ENCODE data around the gene HMGCR. TPM values are rescaled to one million over a fixed set of nuclear protein-coding genes. Genes with fewer than 3 reads are reported as not detected.

HMGCR gene
- total and polyA plus RNA-seq, 5 donors, result 4.3 to 16.0 (median 10.4) TPM

- intact Hi-C loops (cut with DNase I), result loop anchor here in 1 of 4 donors (10.0 kb wide), 1 partner anchor 293 kb away; no protein-coding TSS in a partner anchor
- Histone ChIP-seq H3K4me3 (ENCODE audit: low read length) (no peak overlapping the region), H3K27me3 (ENCODE audit: control insufficient read depth, insufficient read depth) (no peaks in the 10 kb centered on the region), H3K4me1 (ENCODE audit: control insufficient read depth, insufficient read depth, low read length) (no peaks in the 10 kb centered on the region), H3K27ac (ENCODE audit: low read length) (no peak overlapping the region), H3K9me3 (ENCODE audit: control insufficient read depth, low read length) (no peaks in the 10 kb centered on the region)
- DNase-seq (no peak), ATAC-seq (no peak)
- WGBS, result 84% methylated on average over 4 of the region's 4 CpGs
These were observed 44.4 kb downstream of the HMGCR start for GRCh38 chr5:75381456-75381855.

DNA sequence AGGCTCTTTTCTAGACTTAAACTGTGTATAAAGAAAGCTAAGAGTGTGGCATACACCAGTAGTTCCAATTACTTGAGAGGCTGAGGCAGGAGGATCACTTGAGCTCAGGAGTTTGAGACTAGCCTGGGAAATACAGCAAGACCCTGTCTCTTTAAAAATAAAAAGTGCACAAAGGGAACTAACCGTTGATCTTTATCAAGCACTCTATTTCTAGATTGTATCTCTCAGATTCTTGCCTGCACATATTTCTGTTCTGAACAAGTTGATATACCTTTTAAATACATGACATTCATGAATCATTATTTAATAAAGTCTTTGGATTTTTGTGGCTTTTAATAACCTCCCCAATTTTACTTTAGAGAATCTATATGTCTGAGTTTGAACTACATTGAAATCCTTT is 47.2 kb downstream of the HMGCR start:
- WGBS, result 47% methylated on average over 1 of the region's 1 CpG
- intact Hi-C loops (cut with DNase I), result loop anchor here in 1 of 4 donors (10.0 kb wide), 1 partner anchor 291 kb away; no protein-coding TSS in a partner anchor

GRCh38 chr5:75387806-75388205 is 50.8 kb downstream of the HMGCR start:
- no peak for ATAC-seq
- intact Hi-C loops (cut with DNase I), result loop anchor here in 1 of 4 donors (10.0 kb wide), 1 partner anchor 287 kb away; no protein-coding TSS in a partner anchor
- 88% methylated on average over 6 of the region's 6 CpGs for WGBS

More for the DNA sequence above, 47.2 kb downstream of the HMGCR start:
- Histone ChIP-seq H3K27me3 (ENCODE audit: control insufficient read depth, insufficient read depth) (no peaks in the 10 kb centered on the region), H3K27ac (ENCODE audit: low read length) (no peak overlapping the region), H3K9me3 (ENCODE audit: control insufficient read depth, low read length) (no peaks in the 10 kb centered on the region), H3K4me1 (ENCODE audit: control insufficient read depth, insufficient read depth, low read length) (no peaks in the 10 kb centered on the region), H3K4me3 (ENCODE audit: low read length) (no peak overlapping the region)
- DNase-seq (no peak), ATAC-seq (no peak)

GRCh38 chr5:75389430-75389829 is 52.4 kb downstream of the HMGCR start:
- Histone ChIP-seq H3K9me3 (ENCODE audit: control insufficient read depth, low read length) (no peaks in the 10 kb centered on the region), H3K4me3 (ENCODE audit: low read length) (no peak overlapping the region), H3K27ac (ENCODE audit: low read length) (no peak overlapping the region), H3K27me3 (ENCODE audit: control insufficient read depth, insufficient read depth) (no peaks in the 10 kb centered on the region), H3K4me1 (ENCODE audit: control insufficient read depth, insufficient read depth, low read length) (no peaks in the 10 kb centered on the region)
- ATAC-seq, result no peak
- DNase-seq, result no peak
- 97% methylated on average over 2 of the region's 2 CpGs for WGBS
- intact Hi-C loops (cut with DNase I), result loop anchor here in 1 of 4 donors (10.0 kb wide), 1 partner anchor 285 kb away; no protein-coding TSS in a partner anchor

More at GRCh38 chr5:75387806-75388205, 50.8 kb downstream of the HMGCR start:
- H3K4me1 ChIP-seq (ENCODE audit: control insufficient read depth, insufficient read depth, low read length), result no peaks in the 10 kb centered on the region
- H3K27me3 ChIP-seq (ENCODE audit: control insufficient read depth, insufficient read depth), result no peaks in the 10 kb centered on the region
- no peak for DNase-seq
- no peak overlapping the region for H3K27ac ChIP-seq (ENCODE audit: low read length)
- H3K9me3 ChIP-seq (ENCODE audit: control insufficient read depth, low read length), result no peaks in the 10 kb centered on the region
- H3K4me3 ChIP-seq (ENCODE audit: low read length), result no peak overlapping the region

GRCh38 chr5:75395277-75395676 is 58.3 kb downstream of the HMGCR start:
- no peaks in the 10 kb centered on the region for H3K4me1 ChIP-seq (ENCODE audit: control insufficient read depth, insufficient read depth, low read length)
- WGBS, result 97% methylated on average over 3 of the region's 3 CpGs
- no peaks in the 10 kb centered on the region for H3K9me3 ChIP-seq (ENCODE audit: control insufficient read depth, low read length)
- ATAC-seq (no peak), DNase-seq (no peak)
- no peak overlapping the region for H3K27ac ChIP-seq (ENCODE audit: low read length)
- H3K27me3 ChIP-seq (ENCODE audit: control insufficient read depth, insufficient read depth), result no peaks in the 10 kb centered on the region
- intact Hi-C loops (cut with DNase I), result no loop called here
- H3K4me3 ChIP-seq (ENCODE audit: low read length), result no peak overlapping the region

GRCh38 chr5:75405296-75405695 is 68.3 kb downstream of the HMGCR start:
- 79% methylated on average over 3 of the region's 3 CpGs for WGBS
- ATAC-seq (no peak), DNase-seq (no peak)
- Histone ChIP-seq H3K27ac (ENCODE audit: low read length) (no peak overlapping the region), H3K4me1 (ENCODE audit: control insufficient read depth, insufficient read depth, low read length) (no peaks in the 10 kb centered on the region), H3K27me3 (ENCODE audit: control insufficient read depth, insufficient read depth) (no peaks in the 10 kb centered on the region), H3K4me3 (ENCODE audit: low read length) (no peak overlapping the region), H3K9me3 (ENCODE audit: control insufficient read depth, low read length) (no peaks in the 10 kb centered on the region)
- intact Hi-C loops (cut with DNase I), result no loop called here

Other genes starting within 250 kb of the HMGCR start
- under 1 TPM; 0.06 to 0.31 (median 0.14) TPM for gene ANKRD31, start 100.3 kb upstream of the HMGCR start, total RNA-seq
- gene ANKRD31, start 100.3 kb upstream of the HMGCR start, polyA plus RNA-seq, result 0.05 TPM
- gene CERT1, start 174.4 kb downstream of the HMGCR start, total RNA-seq, result 10 to 100 TPM; 26.1 to 28.7 (median 28.0) TPM
- 9.1 TPM for gene CERT1, start 174.4 kb downstream of the HMGCR start, polyA plus RNA-seq
- gene POLK, start 174.7 kb downstream of the HMGCR start, total RNA-seq, result 10 to 100 TPM; 24.3 to 25.7 (median 24.9) TPM
- gene POLK, start 174.7 kb downstream of the HMGCR start, polyA plus RNA-seq, result 7.2 TPM

All from right cardiac atrium (tissue), 5 donors.